Measurements from ENCODE around the gene FAXC. TPM values are rescaled to one million over a fixed set of nuclear protein-coding genes. Genes with fewer than 3 reads are reported as not detected.

Gene FAXC
- total RNA-seq: 6.6 TPM

DNA sequence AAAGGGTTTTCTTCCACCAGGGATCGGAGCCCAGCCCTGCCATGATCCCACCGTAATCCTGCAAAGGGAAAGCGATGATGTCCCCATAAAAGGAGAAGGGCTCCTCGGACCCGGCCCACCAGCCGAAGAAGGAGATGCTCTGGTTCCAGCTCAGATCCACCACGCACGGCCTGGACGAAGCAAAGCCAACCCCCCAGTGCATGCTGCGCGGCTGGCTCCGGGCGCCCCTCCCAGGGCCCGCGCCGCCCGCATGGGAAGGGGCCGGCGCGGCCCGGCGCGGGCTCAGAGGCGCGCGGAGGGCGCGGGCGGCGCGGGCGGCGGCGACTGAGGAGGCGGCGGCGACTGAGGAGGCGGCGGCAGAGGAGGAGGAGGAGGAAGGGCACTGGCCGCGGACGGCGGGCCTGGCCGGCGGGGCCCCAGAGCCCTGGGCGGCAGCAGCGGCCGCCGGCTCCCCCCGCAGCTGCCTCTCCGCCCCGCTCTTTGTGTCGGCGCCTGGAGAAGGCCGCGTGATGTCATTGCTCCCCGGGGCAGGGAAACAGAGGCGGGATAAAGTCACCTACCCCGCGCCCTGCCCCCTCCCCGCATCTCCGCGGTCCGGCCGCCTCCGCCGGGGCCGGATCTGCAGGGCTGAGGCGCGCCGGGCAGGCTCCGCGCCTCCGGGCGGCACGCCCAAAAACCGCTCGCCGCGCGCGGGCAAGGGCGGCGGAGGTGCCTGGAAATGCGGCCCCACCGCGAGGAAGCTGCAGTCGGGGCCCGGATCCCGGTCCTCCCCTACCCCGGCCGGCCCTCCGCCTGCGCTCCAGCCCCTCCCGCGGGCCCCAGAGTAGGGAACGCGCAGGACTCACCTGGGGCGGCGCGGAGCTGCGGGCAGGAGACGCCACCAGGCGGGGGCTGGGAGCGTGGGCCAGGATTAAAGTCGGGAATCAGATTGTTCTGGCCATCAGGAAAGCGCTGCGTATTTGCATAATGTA is at the start of gene FAXC:
Gene FAXC (minus strand): TSS at position 504 of the 971 bp plus-strand sequence. CDS start 302 bp downstream, at position 202.
- intact Hi-C loops (cut with DNase I): no loop called here
- DNase-seq (ENCODE audit: extremely low spot score in 2 of 2): no peak

DNA sequence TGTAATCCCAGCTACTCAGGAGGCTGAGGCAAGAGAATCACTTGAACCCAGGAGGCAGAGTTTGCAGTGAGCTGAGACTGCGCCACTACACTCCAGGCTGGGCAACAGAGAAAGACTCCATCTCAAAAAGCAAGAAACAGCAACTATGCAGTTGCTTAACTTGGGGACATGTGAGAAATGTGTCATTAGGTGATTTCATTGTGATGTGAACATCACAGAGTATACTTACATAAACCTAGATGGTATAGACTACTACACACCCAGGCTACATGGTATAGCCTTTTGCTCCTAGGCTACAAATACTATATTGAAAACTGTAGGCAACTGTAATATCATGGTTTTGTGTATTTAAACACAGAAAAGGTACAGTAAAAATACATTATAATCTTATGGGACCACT is 47.8 kb upstream of the FAXC start:
- no peak overlapping the region for H3K4me3 ChIP-seq
- no peak for TF ChIP-seq POLR2A (IDR thresholded peaks at IDR 0.05)
- TF ChIP-seq POLR2AphosphoS5 (IDR thresholded peaks at IDR 0.05; ENCODE audit: insufficient read depth in 1 of 2, low read depth in 1 of 2): no peak
- TF ChIP-seq, protein P1, sequence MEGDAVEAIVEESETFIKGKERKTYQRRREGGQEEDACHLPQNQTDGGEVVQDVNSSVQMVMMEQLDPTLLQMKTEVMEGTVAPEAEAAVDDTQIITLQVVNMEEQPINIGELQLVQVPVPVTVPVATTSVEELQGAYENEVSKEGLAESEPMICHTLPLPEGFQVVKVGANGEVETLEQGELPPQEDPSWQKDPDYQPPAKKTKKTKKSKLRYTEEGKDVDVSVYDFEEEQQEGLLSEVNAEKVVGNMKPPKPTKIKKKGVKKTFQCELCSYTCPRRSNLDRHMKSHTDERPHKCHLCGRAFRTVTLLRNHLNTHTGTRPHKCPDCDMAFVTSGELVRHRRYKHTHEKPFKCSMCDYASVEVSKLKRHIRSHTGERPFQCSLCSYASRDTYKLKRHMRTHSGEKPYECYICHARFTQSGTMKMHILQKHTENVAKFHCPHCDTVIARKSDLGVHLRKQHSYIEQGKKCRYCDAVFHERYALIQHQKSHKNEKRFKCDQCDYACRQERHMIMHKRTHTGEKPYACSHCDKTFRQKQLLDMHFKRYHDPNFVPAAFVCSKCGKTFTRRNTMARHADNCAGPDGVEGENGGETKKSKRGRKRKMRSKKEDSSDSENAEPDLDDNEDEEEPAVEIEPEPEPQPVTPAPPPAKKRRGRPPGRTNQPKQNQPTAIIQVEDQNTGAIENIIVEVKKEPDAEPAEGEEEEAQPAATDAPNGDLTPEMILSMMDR (IDR thresholded peaks at IDR 0.05): no peak
- H3K27ac ChIP-seq: no peak overlapping the region
- no peak for DNase-seq (ENCODE audit: extremely low spot score in 2 of 2)
- no peaks in the 10 kb centered on the region for H3K9me3 ChIP-seq
- intact Hi-C loops (cut with DNase I): no loop called here
- H3K36me3 ChIP-seq: peaks cover 0 to 34% of the 10 kb centered on the region in 2 donors
- no peaks in the 10 kb centered on the region for H3K4me1 ChIP-seq
- no peaks in the 10 kb centered on the region for H3K27me3 ChIP-seq

More for the DNA sequence above, at the start of gene FAXC:
- TF ChIP-seq POLR2AphosphoS5 (IDR thresholded peaks at IDR 0.05; ENCODE audit: insufficient read depth in 1 of 2, low read depth in 1 of 2) (no peak), POLR2A (IDR thresholded peaks at IDR 0.05) (no peak)
- TF ChIP-seq, protein P1 (IDR thresholded peaks at IDR 0.05): no peak
- peak within 1 kb of the TSS; percentile 63 for H3K4me3 ChIP-seq
- H3K27ac ChIP-seq: peak within 1 kb of the TSS; percentile 53
- H3K4me1 ChIP-seq: peaks cover 14% of the 10 kb centered on the region
- no peaks in the 10 kb centered on the region for H3K9me3 ChIP-seq
- no peaks in the 10 kb centered on the region for H3K36me3 ChIP-seq
- no peaks in the 10 kb centered on the region for H3K27me3 ChIP-seq

DNA sequence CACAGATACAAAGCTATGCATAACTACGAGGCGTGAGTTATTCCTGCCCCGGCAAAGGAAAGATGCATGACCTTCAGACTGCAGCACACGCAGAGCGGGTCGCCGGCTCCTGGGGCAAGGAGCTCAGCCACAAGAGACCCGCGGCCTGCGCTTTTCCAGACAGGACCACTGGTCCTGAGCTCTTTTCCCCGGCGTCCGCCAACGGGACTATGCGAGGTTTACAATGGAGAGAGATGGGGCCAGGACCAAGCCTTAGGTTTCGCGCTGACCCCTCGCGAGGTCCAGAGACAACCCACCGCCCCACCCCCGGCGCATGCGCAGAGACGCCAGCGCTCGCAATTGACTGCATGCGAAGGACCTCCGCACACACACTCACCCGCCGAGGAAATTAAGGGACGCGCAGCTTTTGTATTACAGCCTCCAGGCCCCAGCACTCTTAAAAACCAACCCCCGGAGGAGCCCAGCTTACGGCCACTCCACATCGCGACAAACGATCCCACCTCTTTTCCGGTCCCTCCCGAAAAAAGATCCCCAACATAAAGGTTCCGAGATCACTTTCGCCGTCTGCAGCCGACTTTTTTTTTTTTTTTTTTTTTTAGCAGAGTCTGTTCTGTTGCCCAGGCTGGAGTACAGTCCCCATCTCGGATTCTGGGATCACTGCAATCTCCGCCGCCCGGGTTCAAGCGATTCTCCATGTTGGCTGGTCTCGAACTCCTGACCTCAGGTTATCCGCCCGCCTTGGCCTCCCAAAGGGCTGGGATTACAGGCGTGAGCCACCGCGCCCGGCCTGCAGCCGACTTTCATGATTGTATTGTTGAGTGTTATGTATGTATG is 44.4 kb upstream of the FAXC start, which contains the start of gene COQ3:
Gene COQ3 (minus strand): TSS at position 498 of the 834 bp plus-strand sequence. CDS start 16 bp downstream, at position 482.
- H3K27ac ChIP-seq: peak within 1 kb of the TSS; percentile 55
- no peak for DNase-seq (ENCODE audit: extremely low spot score in 2 of 2)
- intact Hi-C loops (cut with DNase I): no loop called here
- peaks cover 0 to under 1% of the 10 kb centered on the region in 2 donors for H3K36me3 ChIP-seq
- H3K9me3 ChIP-seq: no peaks in the 10 kb centered on the region
- TF ChIP-seq, protein P1 (IDR thresholded peaks at IDR 0.05): no peak
- TF ChIP-seq POLR2AphosphoS5 (IDR thresholded peaks at IDR 0.05; ENCODE audit: insufficient read depth in 1 of 2, low read depth in 1 of 2) (no peak), POLR2A (IDR thresholded peaks at IDR 0.05) (no peak)
- peak within 1 kb of the TSS; percentile 57 to 68 for H3K4me3 ChIP-seq
- H3K4me1 ChIP-seq: no peaks in the 10 kb centered on the region
- H3K27me3 ChIP-seq: no peaks in the 10 kb centered on the region

DNA sequence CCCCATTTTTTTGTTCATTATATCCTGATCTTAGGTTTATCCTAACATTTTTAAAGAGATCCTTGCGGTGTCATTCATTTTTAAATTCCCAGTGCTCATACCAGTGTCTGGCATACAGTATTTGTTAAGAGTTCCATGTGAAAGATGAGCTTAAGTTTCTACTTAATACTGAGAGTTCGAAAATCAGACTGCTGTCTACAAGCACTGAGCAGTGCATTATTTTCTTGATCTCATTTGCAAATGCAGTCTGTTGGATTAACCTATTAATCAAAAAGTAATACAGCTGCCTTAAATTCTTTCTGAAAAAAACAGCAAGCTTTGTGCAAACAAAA is 43.9 kb upstream of the FAXC start:
- DNase-seq (ENCODE audit: extremely low spot score in 2 of 2): no peak
- Histone ChIP-seq H3K27me3 (no peaks in the 10 kb centered on the region), H3K4me1 (no peaks in the 10 kb centered on the region), H3K9me3 (no peaks in the 10 kb centered on the region), H3K4me3 (peak overlapping the region; percentile 57 to 68), H3K27ac (peak overlapping the region; percentile 55), H3K36me3 (no peaks in the 10 kb centered on the region)
- intact Hi-C loops (cut with DNase I): no loop called here
- TF ChIP-seq POLR2A (IDR thresholded peaks at IDR 0.05) (no peak), POLR2AphosphoS5 (IDR thresholded peaks at IDR 0.05; ENCODE audit: insufficient read depth in 1 of 2, low read depth in 1 of 2) (no peak)
- TF ChIP-seq, protein P1 (IDR thresholded peaks at IDR 0.05): no peak
